ENCODE data around the gene TXK.

The TXK gene

GRCh38 chr4:48133669-48134068 is 381 bp downstream of the TXK start:
- Histone ChIP-seq H4K20me1 (ENCODE audit: insufficient read depth, low read length, poor library complexity, severe bottlenecking) (no peaks in the 10 kb centered on the region), H3K4me2 (ENCODE audit: low read depth, low read length, poor library complexity, severe bottlenecking) (no peak overlapping the region), H3K27me3 (ENCODE audit: insufficient read depth, low read length, poor library complexity, severe bottlenecking) (no peaks in the 10 kb centered on the region), H3K9me2 (replicated peaks; ENCODE audit: low read depth, low read length) (no peaks in the 10 kb centered on the region), H3F3A (ENCODE audit: low read depth) (no peaks in the 10 kb centered on the region), H3K4me3 (ENCODE audit: low read length, poor library complexity, severe bottlenecking) (no peak overlapping the region), H2AFZ (ENCODE audit: low read length) (no peak overlapping the region), H3K36me3 (ENCODE audit: insufficient read depth, low read length) (peaks cover 46% of the 10 kb centered on the region), H3K9ac (ENCODE audit: low read depth, low read length, poor library complexity, severe bottlenecking) (no peak overlapping the region), H3K9me3 (ENCODE audit: insufficient read depth, low read depth, low read length) (no peaks in the 10 kb centered on the region), H3K79me2 (ENCODE audit: insufficient read depth, low read length) (no peaks in the 10 kb centered on the region), H3K4me1 (ENCODE audit: insufficient read depth, low read length, poor library complexity, severe bottlenecking) (peaks cover 25% of the 10 kb centered on the region)
- TF ChIP-seq CTCF (conservative IDR thresholded peaks at IDR 0.05; ENCODE audit: low read length) (no peak), EZH2phosphoT487 (IDR thresholded peaks at IDR 0.05; ENCODE audit: borderline replicate concordance) (no peak)

- no peaks in the 10 kb centered on the region for H3K9me2 ChIP-seq (replicated peaks; ENCODE audit: low read depth, low read length)
- H3K4me3 ChIP-seq (ENCODE audit: low read length, poor library complexity, severe bottlenecking), result no peak overlapping the region
- H3K79me2 ChIP-seq (ENCODE audit: insufficient read depth, low read length), result no peaks in the 10 kb centered on the region
- H3F3A ChIP-seq (ENCODE audit: low read depth), result no peaks in the 10 kb centered on the region
- H3K4me1 ChIP-seq (ENCODE audit: insufficient read depth, low read length, poor library complexity, severe bottlenecking), result peaks cover 13% of the 10 kb centered on the region
- no peak for TF ChIP-seq CTCF (conservative IDR thresholded peaks at IDR 0.05; ENCODE audit: low read length)
- TF ChIP-seq EZH2phosphoT487 (IDR thresholded peaks at IDR 0.05; ENCODE audit: borderline replicate concordance), result no peak
- H3K9me3 ChIP-seq (ENCODE audit: insufficient read depth, low read depth, low read length), result no peaks in the 10 kb centered on the region
- H3K9ac ChIP-seq (ENCODE audit: low read depth, low read length, poor library complexity, severe bottlenecking), result no peak overlapping the region
- peaks cover 27% of the 10 kb centered on the region; the same call in 1 of the 2 replicates for H3K36me3 ChIP-seq (ENCODE audit: insufficient read depth, low read length)
- no peaks in the 10 kb centered on the region for H3K27me3 ChIP-seq (ENCODE audit: insufficient read depth, low read length, poor library complexity, severe bottlenecking)
- H3K4me2 ChIP-seq (ENCODE audit: low read depth, low read length, poor library complexity, severe bottlenecking), result no peak overlapping the region
- no peak overlapping the region for H2AFZ ChIP-seq (ENCODE audit: low read length)
- no peaks in the 10 kb centered on the region for H4K20me1 ChIP-seq (ENCODE audit: insufficient read depth, low read length, poor library complexity, severe bottlenecking)
Observed at GRCh38 chr4:48131736-48132135, 2.3 kb downstream of the TXK start.

GRCh38 chr4:48130100-48130499 is 4.0 kb downstream of the TXK start:
- no peak for TF ChIP-seq EZH2phosphoT487 (IDR thresholded peaks at IDR 0.05; ENCODE audit: borderline replicate concordance)
- TF ChIP-seq CTCF (conservative IDR thresholded peaks at IDR 0.05; ENCODE audit: low read length), result no peak
- peaks cover 11% of the 10 kb centered on the region; the same call in 1 of the 2 replicates for H3K36me3 ChIP-seq (ENCODE audit: insufficient read depth, low read length)
- no peaks in the 10 kb centered on the region for H3K9me3 ChIP-seq (ENCODE audit: insufficient read depth, low read depth, low read length)
- no peaks in the 10 kb centered on the region for H3F3A ChIP-seq (ENCODE audit: low read depth)
- no peak overlapping the region for H3K9ac ChIP-seq (ENCODE audit: low read depth, low read length, poor library complexity, severe bottlenecking)
- peaks cover 13% of the 10 kb centered on the region for H3K4me1 ChIP-seq (ENCODE audit: insufficient read depth, low read length, poor library complexity, severe bottlenecking)
- H3K27me3 ChIP-seq (ENCODE audit: insufficient read depth, low read length, poor library complexity, severe bottlenecking), result no peaks in the 10 kb centered on the region
- no peak overlapping the region for H3K4me2 ChIP-seq (ENCODE audit: low read depth, low read length, poor library complexity, severe bottlenecking)
- no peaks in the 10 kb centered on the region for H3K79me2 ChIP-seq (ENCODE audit: insufficient read depth, low read length)
- no peaks in the 10 kb centered on the region for H3K9me2 ChIP-seq (replicated peaks; ENCODE audit: low read depth, low read length)
- H4K20me1 ChIP-seq (ENCODE audit: insufficient read depth, low read length, poor library complexity, severe bottlenecking), result no peaks in the 10 kb centered on the region
- H3K4me3 ChIP-seq (ENCODE audit: low read length, poor library complexity, severe bottlenecking), result no peak overlapping the region
- no peak overlapping the region for H2AFZ ChIP-seq (ENCODE audit: low read length)
